ENCODE measurements around the gene PELI2.

The PELI2 gene

GRCh38 chr14:56153267-56153666, 35.1 kb downstream of the PELI2 start:
- Histone ChIP-seq H3K9me3 (no peaks in the 10 kb centered on the region), H3K36me3 (no peaks in the 10 kb centered on the region), H3K4me1 (peaks cover 0 to 33% (median 9%) of the 10 kb centered on the region in 4 donors), H3K27me3 (no peaks in the 10 kb centered on the region), H3K4me3 (no peak overlapping the region), H3K27ac (no peak overlapping the region)
- no peak for DNase-seq
- no peak for TF ChIP-seq CTCF (IDR thresholded peaks at IDR 0.05)
- intact Hi-C loops (cut with DNase I; ENCODE audit: low total_unique reads) = no loop called here

- Histone ChIP-seq H3K27me3 (no peaks in the 10 kb centered on the region), H3K9me3 (no peaks in the 10 kb centered on the region), H3K27ac (no peak overlapping the region), H3K36me3 (no peaks in the 10 kb centered on the region), H3K4me3 (no peak overlapping the region), H3K4me1 (peaks cover 0 to 29% (median 4%) of the 10 kb centered on the region in 4 donors)
- TF ChIP-seq CTCF (IDR thresholded peaks at IDR 0.05) = no peak
- DNase-seq = no peak
- intact Hi-C loops (cut with DNase I; ENCODE audit: low total_unique reads) = no loop called here
These were observed 36.1 kb downstream of the PELI2 start for GRCh38 chr14:56154321-56154720.

- H3K4me1 ChIP-seq = peaks cover 0 to 45% (median 10%) of the 10 kb centered on the region in 4 donors
These were observed 37.9 kb downstream of the PELI2 start for GRCh38 chr14:56156096-56156495.

GRCh38 chr14:56159066-56159465, 40.9 kb downstream of the PELI2 start:
- DNase-seq = no peak
- H3K27ac ChIP-seq = no peak overlapping the region

More at GRCh38 chr14:56156096-56156495, 37.9 kb downstream of the PELI2 start:
- Histone ChIP-seq H3K27me3 (no peaks in the 10 kb centered on the region), H3K27ac (no peak overlapping the region), H3K4me3 (no peak overlapping the region), H3K36me3 (no peaks in the 10 kb centered on the region), H3K9me3 (no peaks in the 10 kb centered on the region)
- intact Hi-C loops (cut with DNase I; ENCODE audit: low total_unique reads) = no loop called here
- no peak for DNase-seq
- TF ChIP-seq CTCF (IDR thresholded peaks at IDR 0.05) = no peak

GRCh38 chr14:56160088-56160487, 41.9 kb downstream of the PELI2 start:
- no peak overlapping the region for H3K27ac ChIP-seq
- H3K4me1 ChIP-seq = peaks cover 0 to 36% (median 8%) of the 10 kb centered on the region in 4 donors
- no peak for TF ChIP-seq CTCF (IDR thresholded peaks at IDR 0.05)
- peaks cover 0 to 14% (median 10%) of the 10 kb centered on the region in 3 donors for H3K9me3 ChIP-seq
- no peaks in the 10 kb centered on the region for H3K27me3 ChIP-seq
- DNase-seq = no peak
- no peaks in the 10 kb centered on the region for H3K36me3 ChIP-seq
- H3K4me3 ChIP-seq = no peak overlapping the region
- intact Hi-C loops (cut with DNase I; ENCODE audit: low total_unique reads) = no loop called here

More at GRCh38 chr14:56159066-56159465, 40.9 kb downstream of the PELI2 start:
- H3K36me3 ChIP-seq = no peaks in the 10 kb centered on the region
- intact Hi-C loops (cut with DNase I; ENCODE audit: low total_unique reads) = no loop called here
- H3K9me3 ChIP-seq = peaks cover 0 to 9% (median 8%) of the 10 kb centered on the region in 3 donors
- no peak overlapping the region for H3K4me3 ChIP-seq
- H3K27me3 ChIP-seq = no peaks in the 10 kb centered on the region
- TF ChIP-seq CTCF (IDR thresholded peaks at IDR 0.05) = no peak
- peaks cover 0 to 36% (median 10%) of the 10 kb centered on the region in 4 donors for H3K4me1 ChIP-seq

- TF ChIP-seq CTCF (IDR thresholded peaks at IDR 0.05) = no peak
- Histone ChIP-seq H3K27me3 (no peaks in the 10 kb centered on the region), H3K4me1 (peaks cover 0 to 29% (median 8%) of the 10 kb centered on the region in 4 donors), H3K4me3 (no peak overlapping the region), H3K36me3 (no peaks in the 10 kb centered on the region), H3K27ac (no peak overlapping the region), H3K9me3 (peaks cover 0 to 16% (median 15%) of the 10 kb centered on the region in 3 donors)
- DNase-seq = no peak
- intact Hi-C loops (cut with DNase I; ENCODE audit: low total_unique reads) = no loop called here
These were observed 43.4 kb downstream of the PELI2 start for GRCh38 chr14:56161658-56162057.

Measured in tibial artery (tissue), 4 donors.